Esophagus muscularis mucosa (tissue), 3 donors: Measurements from ENCODE around the gene OTOS.

Experiments used
- CTCF ChIP-seq, 3 experiments: fragments of 200-600 bp in 2 of 3; fragments of 450-650 bp in 1 of 3; sonication (generic) in 2 of 3; IDR thresholded peaks; one replicate each; pipeline ENCODE4 v1.5.1; 2017 to 2019; ENCODE audit warnings: antibody characterized with exemption in 3 of 3, mild to moderate bottlenecking in 2 of 3, moderate library complexity in 1 of 3
- POLR2AphosphoS5 ChIP-seq, 2 donors: sonication (generic); formaldehyde crosslinking; IDR thresholded peaks; one replicate each; pipeline ENCODE4 v1.6.1; 2017; ENCODE audit warnings: antibody characterized with exemption in 2 of 2

- TF ChIP-seq POLR2AphosphoS5 (IDR thresholded peaks at IDR 0.05) (no peak), CTCF (IDR thresholded peaks at IDR 0.05) (no peak)
Observed at GRCh38 chr2:240095556-240096523, 44.6 kb downstream of the OTOS start.
